SW480 (cell line): ENCODE data around the gene DNAJC12.
A peak's percentile ranks its signal among the peaks of the same experiment; 100 is the strongest.
"Not testable (repeated sequence)": the region's sequence is repeated elsewhere in the genome, so short reads cannot be mapped to it uniquely, and the experiment has no call there.

Source experiments
- DNase-seq: peaks from one replicate; pipeline ENCODE4 v3.0.0-alpha.2; 2016; ENCODE audit warnings: low spot score

Gene DNAJC12

DNA sequence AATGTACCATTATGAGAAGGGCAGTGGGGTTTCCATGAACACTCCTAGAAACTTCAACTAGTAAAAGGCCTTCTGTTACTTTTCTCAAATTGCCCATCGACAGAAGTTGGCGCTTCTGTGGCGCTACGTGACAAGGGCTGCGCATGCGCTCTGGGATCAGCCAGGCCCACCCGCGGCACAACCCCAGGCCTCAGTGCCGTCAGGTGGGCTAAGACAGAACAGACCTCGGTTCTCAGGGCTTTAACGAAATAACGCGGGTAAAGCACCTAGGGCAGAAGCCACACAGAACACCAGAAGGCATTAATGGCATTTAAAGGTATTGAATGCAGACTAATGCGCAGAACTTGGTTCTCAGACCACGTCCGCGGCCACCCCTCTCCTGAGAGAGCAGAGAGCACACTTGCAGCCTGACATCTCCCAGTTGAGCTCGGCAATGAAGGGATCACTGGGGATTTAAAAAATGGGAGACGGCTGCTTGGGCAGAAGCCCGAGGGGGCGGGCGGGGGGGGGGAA lies 74.4 kb downstream of the DNAJC12 start:
- peak; percentile 64 for DNase-seq

- not testable (repeated sequence) for DNase-seq
Observed at GRCh38 chr10:67762567-67762966, 75.4 kb downstream of the DNAJC12 start.

- DNase-seq, result no peak
Observed at GRCh38 chr10:67760272-67760671, 77.7 kb downstream of the DNAJC12 start.
